H1 (cell line): ENCODE measurements around the gene UNC80. TPM values are rescaled to one million over a fixed set of nuclear protein-coding genes. Genes with fewer than 3 reads are reported as not detected.

ENCODE experiments used
- CTCF ChIA-PET: fragments of 300-600 bp; sonication (Branson Sonifier 250); formaldehyde crosslinking; loops from one replicate; lab custom pipeline; 2021; ENCODE audit not compliant: partially characterized antibody; lab: Charles Lee
- POLR2A ChIA-PET: fragments of 300-600 bp; sonication (Branson Sonifier 250); formaldehyde crosslinking; loops from one replicate; lab custom pipeline; 2021; ENCODE audit warnings: inconsistent platforms; ENCODE audit not compliant: partially characterized antibody; lab: Charles Lee
- DNase-seq, 2 experiments: peaks; one replicate each; pipeline versions ENCODE4 v3.0.0 to v3.0.0-alpha.2; 2010 to 2022; ENCODE audit warnings: low spot score in 2 of 2, low read depth in 1 of 2, mixed read lengths in 1 of 2
- FAIRE-seq: peaks from 2 replicates; lab custom pipeline; 2011; peaks lifted over from hg19 to GRCh38; lab: Jason Lieb, UNC
- H2AFZ ChIP-seq: 2 replicates; pipeline ENCODE4 v1.8.1; 2012; ENCODE audit warnings: low read length, inconsistent platforms
- H2AK5ac ChIP-seq: 2 replicates; pipeline ENCODE4 v1.6.1; 2013; ENCODE audit warnings: low read depth, low read length
- H2BK120ac ChIP-seq: replicated peaks from 2 replicates; pipeline ENCODE3; 2013; ENCODE audit warnings: low read depth, low read length, inconsistent platforms
- H2BK12ac ChIP-seq: 2 replicates; pipeline ENCODE4 v1.6.1; 2013; ENCODE audit warnings: low read depth, low read length
- H2BK15ac ChIP-seq: 2 replicates; pipeline ENCODE4 v1.6.1; 2013; ENCODE audit warnings: low read length
- H2BK20ac ChIP-seq: 2 replicates; pipeline ENCODE4 v1.6.1; 2013; ENCODE audit warnings: low read length
- H2BK5ac ChIP-seq: 2 replicates; pipeline ENCODE4 v1.6.1; 2013; ENCODE audit warnings: low read depth, low read length
- H3K14ac ChIP-seq: 2 replicates; pipeline ENCODE4 v1.6.1; 2013; ENCODE audit warnings: inconsistent platforms; ENCODE audit not compliant: insufficient read length
- H3K18ac ChIP-seq: 2 replicates; pipeline ENCODE4 v1.6.1; 2013; ENCODE audit warnings: low read length; ENCODE audit errors: extremely low read depth
- H3K23ac ChIP-seq: 2 replicates; pipeline ENCODE4 v1.6.1; 2013; ENCODE audit warnings: inconsistent platforms; ENCODE audit not compliant: insufficient read length
- H3K23me2 ChIP-seq: 2 replicates; pipeline ENCODE4 v1.6.1; 2013; ENCODE audit warnings: low read depth, low read length
- H3K27ac ChIP-seq: 2 replicates; pipeline ENCODE4 v1.6.1; 2011; ENCODE audit warnings: low read depth, low read length, inconsistent platforms
- H3K27me3 ChIP-seq, 4 experiments: replicated peaks in 1 of 4; 1 replicate in 1 of 4; 2 replicates in 3 of 4; pipeline versions ENCODE4 v1.6.1 to v1.8.1; 2011 to 2013; ENCODE audit warnings: low read length in 3 of 4, mild to moderate bottlenecking in 3 of 4, inconsistent platforms in 2 of 4, mixed read lengths in 2 of 4, moderate library complexity in 1 of 4; ENCODE audit not compliant: control insufficient read depth in 3 of 4, insufficient read depth in 3 of 4; ENCODE audit errors: extremely low read depth in 1 of 4
- H3K36me3 ChIP-seq, 4 experiments: 2 replicates each; pipeline versions ENCODE4 v1.6.1 to v1.8.1; 2011 to 2013; ENCODE audit warnings: mild to moderate bottlenecking in 4 of 4, low read length in 3 of 4, moderate library complexity in 2 of 4, control low read depth in 1 of 4, inconsistent platforms in 1 of 4; ENCODE audit not compliant: insufficient read depth in 4 of 4, control insufficient read depth in 2 of 4
- H3K4ac ChIP-seq: replicated peaks from 2 replicates; pipeline ENCODE3; 2013; ENCODE audit warnings: low read length, low read depth, mixed read lengths, inconsistent platforms; ENCODE audit not compliant: insufficient read length
- H3K4me1 ChIP-seq, 4 experiments: replicated peaks in 1 of 4; 1 replicate in 1 of 4; 2 replicates in 3 of 4; pipeline versions ENCODE4 v1.6.1 to v1.8.1; 2011 to 2013; ENCODE audit warnings: low read length in 3 of 4, inconsistent platforms in 2 of 4, mixed read lengths in 1 of 4; ENCODE audit not compliant: insufficient read depth in 4 of 4, control insufficient read depth in 3 of 4
- H3K4me2 ChIP-seq, 2 experiments: 2 replicates each; pipeline versions ENCODE4 v1.6.1 to v1.8.1; 2011 to 2013; ENCODE audit warnings: low read depth in 2 of 2, low read length in 2 of 2, control low read depth in 1 of 2, inconsistent platforms in 1 of 2, mild to moderate bottlenecking in 1 of 2; ENCODE audit not compliant: insufficient read depth in 1 of 2
- H3K4me3 ChIP-seq, 4 experiments: fragments of 200-600, 300-600 bp in 1 of 4; sonication (generic), shearing (Covaris generic), sonication (Bioruptor Twin) in 1 of 4; 2 replicates each; pipeline versions ENCODE4 v1.5.1 to v1.8.1; 2011 to 2016; ENCODE audit warnings: low read length in 4 of 4, low read depth in 3 of 4, control low read depth in 2 of 4, inconsistent platforms in 2 of 4, mild to moderate bottlenecking in 2 of 4, mixed read lengths in 1 of 4, moderate library complexity in 1 of 4; ENCODE audit not compliant: insufficient read depth in 2 of 4; ENCODE audit errors: extremely low read depth in 1 of 4
- H3K56ac ChIP-seq: replicated peaks from 2 replicates; pipeline ENCODE3; 2013; ENCODE audit warnings: low read depth, mild to moderate bottlenecking, mixed read lengths, low read length, inconsistent platforms; ENCODE audit not compliant: insufficient read length
- H3K79me1 ChIP-seq: 2 replicates; pipeline ENCODE4 v1.6.1; 2013; ENCODE audit warnings: low read depth, low read length, control low read depth
- H3K79me2 ChIP-seq, 2 experiments: 2 replicates each; pipeline versions ENCODE4 v1.6.1 to v1.8.1; 2012 to 2013; ENCODE audit warnings: low read length in 2 of 2, mild to moderate bottlenecking in 2 of 2, inconsistent platforms in 1 of 2; ENCODE audit not compliant: insufficient read depth in 2 of 2, control insufficient read depth in 1 of 2
- H3K9ac ChIP-seq, 4 experiments: replicated peaks in 1 of 4; 1 replicate in 1 of 4; 2 replicates in 3 of 4; pipeline versions ENCODE4 v1.6.1 to v1.8.1; 2011 to 2013; ENCODE audit warnings: low read depth in 3 of 4, low read length in 3 of 4, control low read depth in 2 of 4, mild to moderate bottlenecking in 2 of 4, moderate library complexity in 2 of 4, inconsistent platforms in 1 of 4; ENCODE audit errors: extremely low read depth in 1 of 4
- H3K9me3 ChIP-seq, 2 experiments: 2 replicates each; pipeline versions ENCODE4 v1.6.1 to v1.8.1; 2012 to 2013; ENCODE audit warnings: mild to moderate bottlenecking in 2 of 2, moderate library complexity in 2 of 2, control low read depth in 1 of 2, inconsistent platforms in 1 of 2, low read depth in 1 of 2, low read length in 1 of 2, mixed read lengths in 1 of 2; ENCODE audit not compliant: insufficient read depth in 2 of 2
- H4K20me1 ChIP-seq, 2 experiments: replicated peaks in 1 of 2; 2 replicates each; pipeline versions ENCODE3 to v1.8.1; 2011 to 2013; ENCODE audit warnings: inconsistent platforms in 2 of 2, low read length in 2 of 2, mild to moderate bottlenecking in 1 of 2; ENCODE audit not compliant: insufficient read depth in 2 of 2, control insufficient read depth in 1 of 2
- H4K5ac ChIP-seq: 2 replicates; pipeline ENCODE4 v1.6.1; 2013; ENCODE audit warnings: low read length, low read depth, mixed read lengths, inconsistent platforms; ENCODE audit not compliant: insufficient read length
- H4K8ac ChIP-seq: 2 replicates; pipeline ENCODE4 v1.8.0; 2013; ENCODE audit warnings: mild to moderate bottlenecking, moderate library complexity, low read length, inconsistent platforms; ENCODE audit not compliant: insufficient read depth; ENCODE audit errors: extremely low read depth
- H4K91ac ChIP-seq: replicated peaks from 2 replicates; pipeline ENCODE3; 2013; ENCODE audit warnings: low read length, mixed read lengths, inconsistent platforms; ENCODE audit not compliant: insufficient read length
- CHD2 ChIP-seq: IDR thresholded peaks from 2 replicates; pipeline ENCODE4 v1.6.1; 2012; ENCODE audit warnings: low read length, improper control_type of control experiment
- CTBP2 ChIP-seq: IDR thresholded peaks from 2 replicates; pipeline ENCODE4 v1.7.0; 2011; ENCODE audit warnings: borderline replicate concordance, mild to moderate bottlenecking, moderate library complexity, mixed read lengths, low read length; ENCODE audit not compliant: insufficient read depth, insufficient read length
- JUN ChIP-seq: IDR thresholded peaks from 2 replicates; pipeline ENCODE4 v1.6.1; 2011; ENCODE audit warnings: low read depth, mild to moderate bottlenecking, improper control_type of control experiment, low read length
- KDM1A ChIP-seq: fragments of 200-600, 300-600 bp; sonication (generic); IDR thresholded peaks from 2 replicates; pipeline ENCODE4 v1.7.1; 2016; ENCODE audit warnings: mild to moderate bottlenecking, low read length, borderline replicate concordance
- RAD21 ChIP-seq, 2 experiments: IDR thresholded peaks in 1 of 2; conservative IDR thresholded peaks in 1 of 2; 2 replicates each; pipeline ENCODE4 v1.6.1; 2011; ENCODE audit warnings: low read depth in 2 of 2, low read length in 2 of 2, improper control_type of control experiment in 1 of 2, inconsistent platforms in 1 of 2, mild to moderate bottlenecking in 1 of 2, moderate library complexity in 1 of 2
- RXRA ChIP-seq: IDR thresholded peaks from 2 replicates; pipeline ENCODE4 v1.6.1; 2011; ENCODE audit warnings: low read depth, mild to moderate bottlenecking, low read length, moderate library complexity; ENCODE audit not compliant: insufficient read depth
- SAP30 ChIP-seq: fragments of 300-600 bp; sonication (generic); IDR thresholded peaks from 2 replicates; pipeline ENCODE4 v1.7.1; 2012; ENCODE audit warnings: low read length, moderate library complexity, mild to moderate bottlenecking, inconsistent platforms; ENCODE audit not compliant: insufficient read depth, insufficient replicate concordance
- SIX5 ChIP-seq: IDR thresholded peaks from 2 replicates; pipeline ENCODE4 v1.6.1; 2011; ENCODE audit warnings: mild to moderate bottlenecking, low read depth, low read length
- SRF ChIP-seq: IDR thresholded peaks from 2 replicates; pipeline ENCODE4 v1.6.1; 2011; ENCODE audit warnings: mild to moderate bottlenecking, low read depth, low read length, moderate library complexity
- TBP ChIP-seq: IDR thresholded peaks from 2 replicates; pipeline ENCODE4 v1.6.1; 2011; ENCODE audit warnings: low read depth, low read length, improper control_type of control experiment
- WGBS, 2 experiments: shearing (Covaris generic) in 1 of 2; methylation state at CpG; one replicate each; pipeline versions ENCODE4 v1.1.6 to v1.1.7; 2013 to 2015; ENCODE audit warnings: low lambda C conversion rate in 2 of 2, mixed read lengths in 2 of 2, inconsistent platforms in 1 of 2, low coverage in 1 of 2, missing lambda C conversion rate in 1 of 2; ENCODE audit not compliant: insufficient replicate concordance in 2 of 2, insufficient coverage in 1 of 2, insufficient read length in 1 of 2; ENCODE audit errors: extremely low coverage in 1 of 2, missing lambda C conversion rate in 1 of 2; 5-methylcytosine and 5-hydroxymethylcytosine counted together
- polyA plus RNA-seq, 7 experiments: library from polyadenylated mRNA; depleted of rRNA in 3 of 7; stranded (reverse) in 5 of 7; unstranded in 2 of 7; fragments of >200 nt in 5 of 7; fragments of 200-250 nt in 2 of 7; gene quantifications; 1 replicate in 5 of 7; 2 replicates in 1 of 7; 4 replicates in 1 of 7; pipeline versions ENCODE4 v1.2.1 to v1.2.3, GENCODE V29; 2011 to 2013; ENCODE audit warnings: missing spikeins in 2 of 7, mixed read lengths in 2 of 7
- total RNA-seq: library from RNA; stranded (reverse); fragmentation: NEBNext Ultra II Directional; extraction: Animal tissue kit (Norgen Biotek cat#: 25700); gene quantifications from 2 replicates; pipeline ENCODE4 v1.2.1, GENCODE V29; 2021
- TF ChIP-seq, protein P1 (sequence below): IDR thresholded peaks from 2 replicates; pipeline ENCODE4 v1.6.1; 2011; ENCODE audit warnings: low read depth, mild to moderate bottlenecking, low read length; ENCODE audit not compliant: insufficient read depth

Gene UNC80
- total and polyA plus RNA-seq, 2 of the 8 experiments (the other 6 are each of a cell fraction or from before 2014, with no cell fraction given): 0.53 to 0.56 TPM

DNA sequence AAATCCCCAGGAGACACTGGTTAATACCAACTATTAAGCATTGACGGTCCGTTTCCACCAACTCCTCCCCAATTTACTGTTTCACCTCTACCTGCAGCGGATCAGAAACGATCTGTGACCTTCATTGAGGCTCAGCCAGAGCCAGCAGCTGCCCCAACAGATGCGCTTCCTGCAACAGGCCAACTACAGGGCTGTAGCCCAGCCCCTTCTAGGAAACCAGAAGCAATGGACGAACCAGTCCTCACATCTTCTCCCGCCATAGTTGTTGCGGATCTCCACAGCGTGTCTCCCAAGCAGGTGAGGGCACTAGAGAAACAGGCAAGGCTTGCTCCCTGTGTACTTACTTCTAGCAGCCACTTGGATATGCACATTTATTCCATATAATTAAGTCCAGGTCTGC, 222.3 kb downstream of the UNC80 start:
- TF ChIP-seq JUN: no peak
- no peak for TF ChIP-seq TBP
- TF ChIP-seq KDM1A: no peak
- no peak for TF ChIP-seq RAD21 (IDR thresholded peaks at IDR 0.05 in 1 of 2, conservative IDR thresholded peaks at IDR 0.05 in 1 of 2; ENCODE audit: low read depth in 2 of 2, low read length in 2 of 2)
- no peak for TF ChIP-seq CTBP2
- no peak for TF ChIP-seq SIX5
- no peak for TF ChIP-seq SRF
- TF ChIP-seq SAP30: no peak
- no peak for TF ChIP-seq RXRA
- no peak for TF ChIP-seq CHD2
- TF ChIP-seq, protein P1, sequence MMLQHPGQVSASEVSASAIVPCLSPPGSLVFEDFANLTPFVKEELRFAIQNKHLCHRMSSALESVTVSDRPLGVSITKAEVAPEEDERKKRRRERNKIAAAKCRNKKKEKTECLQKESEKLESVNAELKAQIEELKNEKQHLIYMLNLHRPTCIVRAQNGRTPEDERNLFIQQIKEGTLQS: no peak
- Histone ChIP-seq H4K5ac (no peak overlapping the region), H2BK15ac (no peak overlapping the region)

More for the DNA sequence above, 222.3 kb downstream of the UNC80 start:
- Histone ChIP-seq H3K14ac (no peak overlapping the region), H3K9me3 (no peaks in the 10 kb centered on the region), H3K36me3 (no peaks in the 10 kb centered on the region), H3K27me3 (no peaks in the 10 kb centered on the region), H2AFZ (peak overlapping the region; percentile 50; the same call in 1 of the 2 replicates), H4K20me1 (no peaks in the 10 kb centered on the region), H4K8ac (no peak overlapping the region), H3K4me3 (no peak overlapping the region), H2BK5ac (no peak overlapping the region), H2BK120ac (no peak overlapping the region), H3K18ac (no peak overlapping the region), H3K79me1 (no peaks in the 10 kb centered on the region), H2BK20ac (no peak overlapping the region), H3K27ac (no peak overlapping the region), H3K4me1 (no peaks in the 10 kb centered on the region), H2BK12ac (no peak overlapping the region), H3K23ac (no peak overlapping the region), H4K91ac (no peak overlapping the region), H3K9ac (no peak overlapping the region), H3K4me2 (no peak overlapping the region), H3K56ac (no peak overlapping the region), H3K4ac (no peak overlapping the region), H2AK5ac (no peak overlapping the region), H3K23me2 (no peaks in the 10 kb centered on the region), H3K79me2 (no peaks in the 10 kb centered on the region)
- CTCF ChIA-PET: interaction anchor here (1.2 to 1.5 kb wide), 2 partner anchors 12 to 16 kb away, joined by 4 read pairs; no protein-coding TSS in a partner anchor
- POLR2A ChIA-PET: interaction anchor here (0.5 kb wide), 1 partner anchor 19 kb away, joined by 3 read pairs; no protein-coding TSS in a partner anchor
- 91% methylated on average over 9 of the region's 9 CpGs; no CpG with 5 or more reads in 1 of the 2 experiments for WGBS, 2 experiments
- DNase-seq: no peak
- no peak for FAIRE-seq
